CD4-positive, alpha-beta T cell treated with Interleukin-12 subunit alpha and Interleukin-12 subunit beta, for 1 hour (primary cell): Measurements from ENCODE around the gene TPD52L1.

ENCODE experiments used
- DNase-seq: peaks from one replicate; pipeline ENCODE4 v3.0.0-alpha.2; 2020

The TPD52L1 gene

GRCh38 chr6:125312950-125313349 lies 159.4 kb downstream of the TPD52L1 start:
- DNase-seq, result no peak
